Hematopoietic multipotent progenitor cell treated with erythropoietin and hydrocortisone succinate and interleukin-3 and kit ligand, for 4 days (in vitro differentiated cells): ENCODE measurements around the gene IMMP1L.
"Not testable (repeated sequence)": the region's sequence is repeated elsewhere in the genome, so short reads cannot be mapped to it uniquely, and the experiment has no call there.

Experiments
- DNase-seq: peaks from one replicate; pipeline ENCODE4 v3.0.0-alpha.2; 2015

Gene IMMP1L, protein sequence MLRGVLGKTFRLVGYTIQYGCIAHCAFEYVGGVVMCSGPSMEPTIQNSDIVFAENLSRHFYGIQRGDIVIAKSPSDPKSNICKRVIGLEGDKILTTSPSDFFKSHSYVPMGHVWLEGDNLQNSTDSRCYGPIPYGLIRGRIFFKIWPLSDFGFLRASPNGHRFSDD

DNA sequence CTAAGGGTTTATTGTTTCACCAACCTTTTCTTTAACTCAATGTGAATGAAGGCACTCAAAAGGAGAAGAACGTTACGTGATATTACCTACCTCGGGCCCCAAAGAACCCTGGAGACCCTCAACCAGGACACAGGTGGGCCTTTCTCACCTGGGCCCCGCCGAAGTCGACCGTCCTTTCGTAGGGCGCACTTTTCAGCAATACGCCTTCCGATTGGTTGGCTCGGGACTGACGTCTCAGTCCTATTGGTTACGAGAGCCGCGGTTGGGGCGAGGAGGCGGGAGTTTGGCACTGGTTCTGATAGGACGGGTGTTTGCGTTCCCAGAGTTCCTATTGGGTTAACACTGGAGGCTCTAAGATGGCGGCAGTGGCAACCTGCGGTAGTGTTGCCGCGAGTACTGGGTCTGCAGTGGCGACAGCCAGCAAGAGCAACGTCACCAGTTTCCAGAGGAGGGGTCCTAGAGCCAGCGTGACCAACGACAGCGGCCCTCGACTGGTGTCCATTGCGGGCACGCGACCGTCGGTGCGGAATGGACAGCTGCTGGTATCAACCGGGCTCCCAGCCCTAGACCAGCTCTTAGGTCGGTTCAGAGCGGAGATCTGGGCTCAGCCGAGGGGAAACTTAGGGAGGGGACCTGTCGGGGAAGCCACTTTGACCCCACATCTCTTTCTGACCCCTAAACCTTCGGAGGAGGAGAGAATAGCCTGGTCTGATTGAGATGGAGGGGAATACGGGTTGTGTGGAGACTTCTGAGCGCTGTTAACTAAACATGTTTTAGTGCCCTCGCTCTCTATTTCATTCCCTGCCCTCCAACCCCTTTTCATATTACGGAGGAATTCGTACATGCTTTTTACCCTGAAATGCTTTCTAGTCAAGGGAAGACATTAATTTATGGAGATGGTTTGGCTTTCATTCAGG lies at the start of gene IMMP1L, which contains the start of gene ELP4:
Gene IMMP1L (minus strand): TSS at position 194 of the 917 bp plus-strand sequence. CDS start 46,346 bp downstream, outside the sequence.
Gene ELP4 (plus strand): TSS at position 339 of the 917 bp plus-strand sequence. CDS start 18 bp downstream, at position 357.
- DNase-seq: peak; percentile 98

DNA sequence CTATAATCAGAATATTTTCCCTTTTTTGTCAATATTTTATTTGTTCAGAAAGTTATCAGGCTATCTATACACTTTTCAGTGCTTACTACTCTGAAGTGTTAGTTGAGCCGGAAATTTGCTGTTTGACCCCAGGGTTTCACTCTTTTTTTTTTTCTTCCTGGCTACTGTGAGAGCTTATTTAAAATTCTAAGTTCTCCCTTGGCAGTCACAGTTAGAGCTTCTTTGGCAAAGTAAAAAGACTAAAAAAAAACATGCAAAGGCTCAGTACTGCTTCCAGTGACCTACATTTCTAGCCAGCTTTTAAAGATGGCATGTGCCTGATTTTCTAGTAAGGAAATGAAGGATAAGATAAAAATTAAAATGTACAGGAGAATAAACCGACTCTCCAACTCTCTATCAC lies 48.6 kb upstream of the IMMP1L start:
- DNase-seq: no peak

DNA sequence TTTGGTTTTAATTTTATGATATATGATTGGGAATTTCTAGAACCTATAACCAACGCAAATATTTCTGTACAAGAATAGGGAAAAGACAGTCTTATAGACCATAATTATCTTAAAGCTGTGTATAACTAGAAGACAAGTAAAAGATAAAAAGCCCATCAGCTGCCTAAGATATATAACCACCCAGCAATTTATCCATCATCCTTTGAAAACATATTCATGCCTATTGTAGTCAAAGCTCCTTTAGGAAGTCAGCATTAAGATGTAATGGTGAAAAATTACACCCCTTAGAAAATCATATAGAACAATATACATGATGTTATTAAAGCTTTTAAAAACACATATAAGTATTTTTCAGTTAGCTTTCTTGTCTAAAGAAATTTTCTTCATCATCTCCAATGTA lies 46.5 kb upstream of the IMMP1L start:
- DNase-seq: no peak

DNA sequence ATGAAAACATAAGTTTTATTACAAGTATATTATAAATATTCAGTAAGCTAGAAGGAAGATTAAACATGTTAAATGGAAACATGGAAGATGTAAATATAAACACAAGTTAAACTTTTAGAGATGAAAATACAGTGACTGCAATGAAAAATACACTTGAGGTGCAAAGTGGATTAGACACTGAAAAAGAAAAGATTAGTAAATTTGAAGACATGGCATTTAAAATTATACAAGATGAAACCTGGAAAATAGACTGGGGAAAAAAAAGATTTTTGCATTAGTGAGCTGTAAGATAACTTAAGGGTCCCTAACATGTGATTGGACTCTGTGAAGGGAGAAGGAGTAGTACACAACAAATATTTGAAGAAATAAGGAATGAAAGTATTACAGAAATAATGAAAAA lies 33.4 kb upstream of the IMMP1L start:
- no peak for DNase-seq

DNA sequence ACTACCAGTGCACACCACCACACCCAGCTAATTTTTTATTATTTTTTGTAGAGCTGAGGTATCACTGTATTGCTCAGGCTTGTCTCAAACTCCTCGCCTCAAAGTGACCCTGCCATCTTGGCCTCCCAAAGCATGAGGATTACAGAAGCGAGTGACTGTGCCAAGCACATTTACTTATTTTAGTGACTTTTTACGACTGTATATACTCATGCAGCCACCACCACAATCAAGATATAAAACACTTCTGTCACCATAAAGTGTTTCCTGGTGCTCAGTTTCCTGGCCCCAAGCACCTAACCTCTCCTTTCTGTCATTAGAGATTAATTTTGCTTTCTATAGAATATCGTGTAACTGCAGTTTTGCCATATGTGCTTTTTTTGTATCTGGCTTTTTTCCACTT lies 26.1 kb upstream of the IMMP1L start:
- DNase-seq: no peak

DNA sequence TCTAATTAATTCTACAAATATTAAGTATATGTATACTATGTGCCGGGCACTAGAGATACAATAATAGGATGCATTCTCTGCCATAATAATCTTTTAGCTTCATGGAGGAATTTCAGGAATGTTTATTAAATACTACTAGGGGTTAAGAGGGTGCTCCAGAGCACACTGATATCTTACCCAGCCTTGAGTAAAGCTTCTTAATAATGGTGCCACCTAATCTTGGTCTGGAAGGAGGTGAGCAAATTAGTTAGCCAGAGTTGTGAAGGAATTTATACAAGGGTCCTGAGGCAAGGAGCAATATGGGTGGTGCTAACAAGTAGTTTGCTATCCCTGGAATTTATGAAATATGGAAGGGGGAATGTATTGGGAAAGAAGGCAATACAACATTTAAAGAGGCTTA lies 21.9 kb upstream of the IMMP1L start:
- DNase-seq: no peak

DNA sequence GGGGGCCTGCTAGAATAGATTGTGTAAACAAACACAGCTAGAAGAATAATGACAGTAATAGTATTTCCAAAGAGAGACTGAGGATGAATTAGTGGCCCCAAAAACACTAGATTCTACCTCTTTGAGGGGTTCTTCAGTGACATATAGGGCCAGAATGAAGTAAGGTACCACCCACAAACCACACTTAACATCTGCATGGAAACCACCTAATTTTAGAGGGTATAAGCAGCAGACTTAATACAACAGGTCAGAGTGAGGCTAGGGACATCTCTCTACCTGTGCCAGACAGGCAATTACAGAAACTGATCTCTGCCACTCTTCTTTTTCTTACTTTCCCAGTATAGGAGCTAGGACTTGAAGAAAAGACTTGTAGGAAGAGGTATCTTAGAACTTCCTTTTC lies 20.3 kb upstream of the IMMP1L start:
- no peak for DNase-seq

DNA sequence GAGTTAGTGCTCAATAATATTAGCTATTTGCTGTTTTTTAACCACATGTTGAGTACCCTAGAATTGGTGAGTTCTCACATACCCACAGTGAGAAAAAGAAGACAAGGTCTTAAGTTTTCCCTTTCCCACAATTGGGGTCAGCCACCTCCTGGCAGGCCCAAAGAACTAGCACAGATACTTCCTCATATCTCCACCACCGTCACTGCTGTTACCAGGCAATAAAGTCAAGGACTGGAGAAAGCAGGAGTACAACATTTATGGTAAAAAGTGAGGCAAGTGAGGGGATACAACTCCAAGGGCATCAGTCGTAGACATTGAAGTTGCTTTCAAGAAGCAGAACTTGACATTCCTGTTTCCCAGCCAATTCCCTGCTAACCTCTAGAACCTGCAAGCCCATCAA lies 19.8 kb upstream of the IMMP1L start:
- no peak for DNase-seq

DNA sequence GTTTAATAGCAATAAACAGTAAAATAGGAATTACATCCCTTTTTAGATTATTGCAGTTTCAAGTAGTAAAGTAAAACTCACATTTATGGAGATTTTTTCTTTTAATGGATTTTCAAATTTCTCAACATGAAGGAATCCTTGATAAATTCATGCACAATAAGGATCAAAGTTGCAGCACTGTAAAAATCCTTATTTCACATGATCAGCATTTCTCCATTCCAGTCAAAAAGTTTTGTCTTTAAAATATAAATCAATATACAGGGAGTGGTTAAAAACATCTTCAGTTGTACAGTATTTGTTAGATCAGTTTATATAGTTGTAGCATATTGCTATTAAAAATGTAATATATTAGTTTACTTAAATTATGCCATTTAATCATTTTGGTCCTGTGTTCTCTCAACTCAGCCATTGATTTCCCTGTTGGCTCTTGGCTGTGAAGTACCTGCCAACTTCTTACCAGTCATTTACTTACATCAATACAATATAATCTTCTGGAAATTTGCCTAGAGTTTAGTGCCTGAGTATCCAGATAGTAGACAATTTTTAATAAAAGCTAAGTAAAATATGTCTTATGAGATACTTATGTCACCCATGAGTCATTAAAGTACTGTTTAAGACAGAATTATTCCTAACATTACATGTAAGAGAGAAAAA lies 12.2 kb upstream of the IMMP1L start:
- DNase-seq: no peak

DNA sequence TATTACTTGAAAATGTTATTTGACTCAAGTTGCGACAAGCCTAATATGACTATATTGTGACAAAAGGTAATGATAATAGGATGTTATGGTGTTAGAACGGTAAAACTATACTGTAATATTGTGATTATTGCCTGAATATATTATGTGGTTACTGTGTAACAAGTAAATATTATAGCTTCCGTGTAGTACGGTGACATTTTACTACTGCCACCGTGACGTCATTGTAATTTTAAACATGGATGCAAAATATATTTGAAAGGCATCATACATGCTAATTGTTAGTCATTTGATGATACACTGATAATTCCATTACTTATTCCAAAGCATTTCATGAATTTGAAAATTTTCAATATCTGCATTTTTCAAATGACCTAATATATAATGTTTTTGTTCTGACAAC lies 2.7 kb upstream of the IMMP1L start:
- DNase-seq: no peak

DNA sequence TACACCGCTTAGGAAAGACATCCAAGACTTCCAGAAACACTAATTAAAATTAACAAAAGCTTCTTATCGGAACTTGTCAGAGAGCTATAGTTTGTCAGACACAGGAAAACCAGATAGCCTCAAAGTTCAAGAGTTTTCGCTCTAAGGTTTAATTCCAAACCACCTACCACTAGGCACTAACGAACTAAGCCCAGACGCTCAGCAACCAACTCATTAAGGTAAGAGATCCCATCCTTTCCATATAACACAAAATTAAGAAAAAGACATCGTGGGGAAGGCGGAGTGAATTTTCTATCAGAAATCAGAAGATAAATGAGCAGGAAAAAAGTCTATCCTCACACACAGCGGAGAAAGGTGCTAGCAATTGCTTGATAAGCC lies 382 bp downstream of the IMMP1L start:
- peak; percentile 42 for DNase-seq

DNA sequence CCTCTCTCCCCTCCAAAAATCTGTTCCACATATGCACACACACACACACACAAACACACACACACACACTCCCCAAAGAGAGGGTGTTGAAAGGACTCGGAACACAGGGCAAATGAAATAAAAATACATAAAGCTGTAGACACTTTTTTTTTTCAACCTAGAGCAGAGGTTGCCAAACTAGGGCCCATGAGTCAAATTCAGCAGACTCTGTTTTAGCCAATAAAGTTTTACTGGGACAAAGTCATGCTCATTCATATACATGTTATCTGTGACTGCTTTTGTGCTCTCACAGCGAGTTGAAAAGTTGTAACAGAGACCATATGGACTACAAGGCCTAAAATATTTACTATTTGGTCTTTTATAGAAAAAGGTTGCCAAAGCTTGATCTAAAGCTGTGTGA lies 8.9 kb downstream of the IMMP1L start:
- DNase-seq: no peak

DNA sequence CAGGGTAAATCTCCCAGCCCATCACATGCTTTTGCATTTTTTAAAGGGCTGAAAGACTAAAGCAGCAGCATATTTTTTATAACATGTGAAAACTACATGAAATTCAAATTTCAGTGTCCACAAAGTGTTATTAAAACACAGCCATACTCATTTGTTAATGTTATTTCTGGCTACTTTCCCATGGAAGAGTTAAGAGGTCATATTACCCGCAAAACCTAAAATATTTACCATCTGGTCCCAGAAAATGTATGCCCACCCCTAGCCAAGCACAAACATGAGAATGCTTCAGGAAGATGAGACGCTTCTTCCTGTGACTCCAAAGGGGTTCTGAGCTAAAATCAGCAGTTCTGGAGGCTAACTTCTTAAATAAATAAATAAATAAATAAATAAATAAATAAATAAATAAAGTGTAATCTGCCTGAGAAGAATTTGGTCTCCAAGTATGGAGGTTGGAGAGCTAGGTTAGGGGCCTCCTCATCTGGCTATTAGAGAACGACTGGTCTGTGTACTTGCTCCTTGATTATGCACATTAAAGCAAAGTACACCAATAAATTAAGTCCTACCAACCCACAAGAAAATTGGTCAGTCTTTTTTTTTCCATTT lies 9.7 kb downstream of the IMMP1L start:
- DNase-seq: no peak

DNA sequence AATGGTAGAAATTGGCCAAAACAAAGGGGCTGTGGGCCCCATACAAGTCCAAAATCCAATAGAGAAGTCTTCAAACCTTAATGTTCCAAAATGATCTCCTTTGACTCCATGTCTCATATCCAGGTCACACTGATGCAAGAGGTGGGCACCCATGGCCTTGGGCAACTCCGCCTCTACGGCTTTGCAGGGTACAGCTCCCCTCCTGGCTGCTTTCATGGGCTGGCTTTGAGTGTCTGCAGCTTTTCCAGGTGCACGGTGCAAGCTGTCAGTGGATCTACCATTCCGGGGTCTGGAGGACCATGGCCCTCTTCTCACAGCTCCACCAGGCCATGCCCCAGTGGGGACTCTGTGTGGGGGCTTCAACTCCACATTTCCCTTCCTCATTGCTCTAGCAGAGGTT lies 15.7 kb downstream of the IMMP1L start:
- not testable (repeated sequence) for DNase-seq

DNA sequence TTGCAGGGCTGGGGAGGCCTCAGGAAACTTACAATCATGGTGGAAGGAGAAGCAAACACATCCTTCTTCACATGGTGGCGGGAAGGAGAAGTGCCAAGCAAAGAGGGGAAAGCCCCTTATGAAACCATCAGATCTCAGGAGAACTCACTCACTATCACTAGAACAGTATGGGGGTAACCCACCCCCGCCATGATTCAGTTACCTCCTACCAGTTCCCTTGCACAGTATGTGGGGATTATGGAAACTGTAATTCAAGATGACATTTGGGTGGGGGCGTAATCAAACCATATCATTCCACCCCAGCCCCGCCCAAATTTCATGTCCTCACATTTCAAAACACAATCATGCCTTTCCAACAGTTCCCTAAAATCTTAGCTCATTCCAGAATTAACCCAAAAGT lies 16.2 kb downstream of the IMMP1L start:
- no peak for DNase-seq

DNA sequence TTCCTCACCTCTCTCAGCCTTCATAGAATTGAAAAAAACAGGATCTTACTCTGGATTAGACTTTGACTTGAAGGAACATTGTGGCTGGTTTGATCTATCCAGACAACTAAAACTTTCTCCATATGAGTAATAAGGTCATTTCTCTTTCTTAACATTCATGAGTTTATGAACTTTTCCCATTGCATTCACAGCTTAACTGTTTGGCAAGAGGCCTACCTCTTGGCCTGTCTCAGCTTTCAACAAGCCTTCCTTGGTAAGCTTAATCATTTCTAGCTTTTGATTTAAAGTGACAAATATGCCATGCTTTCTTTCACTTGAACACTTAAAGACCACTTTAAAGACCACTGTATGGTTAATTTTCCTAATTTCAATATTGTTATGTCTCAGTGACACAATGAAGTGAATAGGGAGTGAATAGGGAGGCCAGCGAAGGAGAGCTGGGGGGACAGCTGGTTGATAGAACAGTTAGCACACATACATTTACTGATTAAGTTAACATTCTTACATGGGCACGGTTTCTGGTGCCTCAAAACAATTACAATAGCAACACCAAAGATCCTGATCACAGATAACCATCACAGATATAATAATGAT lies 17.0 kb downstream of the IMMP1L start:
- DNase-seq: no peak

DNA sequence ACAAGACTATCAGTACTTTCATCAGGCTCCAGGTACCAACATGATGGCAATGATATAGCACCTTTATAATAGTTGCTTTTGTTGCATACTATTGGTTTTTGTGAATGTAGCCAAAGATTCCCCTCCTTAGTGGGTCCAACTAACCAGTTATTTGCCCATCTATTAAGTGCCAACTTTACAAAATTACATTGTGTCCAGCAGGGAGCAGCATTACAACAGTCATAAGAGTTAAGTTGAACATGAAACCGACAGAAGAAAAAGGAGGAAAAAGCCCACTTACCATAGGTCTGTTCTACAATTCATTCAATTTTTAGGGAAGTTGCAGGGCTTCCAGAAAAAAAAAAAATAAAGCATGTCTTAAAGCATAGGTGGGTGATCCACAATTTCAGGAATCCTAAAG lies 21.6 kb downstream of the IMMP1L start:
- DNase-seq: peak; percentile 77

DNA sequence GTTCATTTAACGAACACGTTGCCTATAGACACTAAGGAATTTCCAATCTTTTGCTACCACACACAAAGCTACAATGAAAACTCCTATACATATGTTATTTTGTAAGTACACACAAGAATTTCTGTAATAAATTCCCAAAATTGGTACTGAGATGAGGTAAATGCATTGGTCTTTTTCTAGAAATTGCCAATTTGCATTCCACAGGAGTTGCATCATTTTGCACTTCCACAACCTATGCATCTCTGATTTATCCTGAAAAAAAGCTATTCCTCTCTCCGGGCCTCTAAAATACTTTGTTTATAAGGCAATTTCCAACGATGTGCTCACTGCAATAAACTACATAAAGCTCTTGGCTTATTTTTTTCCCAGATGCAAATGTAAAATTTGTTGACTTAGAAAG lies 24.9 kb downstream of the IMMP1L start:
- DNase-seq: no peak

DNA sequence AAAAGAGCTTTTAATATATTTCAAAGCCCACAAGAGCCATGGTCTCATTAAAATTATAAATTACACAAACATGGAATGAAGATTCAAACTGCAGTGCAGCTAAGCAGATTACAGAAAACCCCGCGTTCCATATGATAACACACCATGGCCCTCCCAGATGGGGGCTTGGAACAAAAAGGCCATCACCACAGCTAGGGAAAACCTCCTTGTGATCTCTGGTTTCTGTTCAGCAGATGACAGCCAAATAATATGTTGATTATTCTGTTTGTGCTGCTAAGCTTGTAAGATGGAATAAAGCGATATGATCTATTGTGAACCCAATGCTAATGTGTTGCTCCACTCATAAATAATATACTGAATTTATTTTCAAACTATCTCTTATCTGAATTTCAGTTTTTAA lies 28.5 kb downstream of the IMMP1L start:
- DNase-seq: no peak

DNA sequence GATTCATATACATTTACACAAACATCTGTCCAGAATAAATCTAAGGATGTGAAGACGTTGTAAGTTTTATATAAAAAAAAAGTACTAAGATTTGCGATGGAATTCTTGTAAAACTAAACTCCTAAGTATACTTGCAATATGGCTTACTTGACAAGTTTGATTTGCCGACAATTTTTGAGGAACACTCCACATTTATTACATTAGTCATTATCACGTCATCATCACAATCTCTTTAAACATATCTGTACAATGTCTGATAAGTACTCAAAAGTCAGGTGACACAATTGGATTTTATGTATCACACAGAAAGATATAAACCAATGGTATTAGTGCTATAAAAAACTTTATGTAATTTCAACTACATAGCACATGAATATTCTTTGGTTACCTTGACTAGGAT lies 30.4 kb downstream of the IMMP1L start:
- DNase-seq: no peak

DNA sequence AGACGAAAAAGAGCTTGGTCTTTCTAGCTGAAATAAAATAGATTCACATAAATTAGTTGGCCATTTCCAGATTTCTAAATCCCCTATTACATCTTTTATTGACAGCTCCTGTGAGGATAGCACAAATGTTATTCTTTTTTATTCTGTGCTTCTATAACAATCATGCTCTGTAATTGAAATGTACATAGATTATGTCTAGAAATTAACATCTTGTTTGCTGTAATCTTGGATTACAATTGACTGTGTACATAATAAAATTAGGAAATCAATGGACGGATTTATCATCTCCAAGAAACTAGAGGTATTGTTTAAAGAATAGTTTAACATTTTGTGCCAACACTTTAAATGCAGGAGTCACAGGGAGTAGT lies 31.2 kb downstream of the IMMP1L start:
- no peak for DNase-seq

DNA sequence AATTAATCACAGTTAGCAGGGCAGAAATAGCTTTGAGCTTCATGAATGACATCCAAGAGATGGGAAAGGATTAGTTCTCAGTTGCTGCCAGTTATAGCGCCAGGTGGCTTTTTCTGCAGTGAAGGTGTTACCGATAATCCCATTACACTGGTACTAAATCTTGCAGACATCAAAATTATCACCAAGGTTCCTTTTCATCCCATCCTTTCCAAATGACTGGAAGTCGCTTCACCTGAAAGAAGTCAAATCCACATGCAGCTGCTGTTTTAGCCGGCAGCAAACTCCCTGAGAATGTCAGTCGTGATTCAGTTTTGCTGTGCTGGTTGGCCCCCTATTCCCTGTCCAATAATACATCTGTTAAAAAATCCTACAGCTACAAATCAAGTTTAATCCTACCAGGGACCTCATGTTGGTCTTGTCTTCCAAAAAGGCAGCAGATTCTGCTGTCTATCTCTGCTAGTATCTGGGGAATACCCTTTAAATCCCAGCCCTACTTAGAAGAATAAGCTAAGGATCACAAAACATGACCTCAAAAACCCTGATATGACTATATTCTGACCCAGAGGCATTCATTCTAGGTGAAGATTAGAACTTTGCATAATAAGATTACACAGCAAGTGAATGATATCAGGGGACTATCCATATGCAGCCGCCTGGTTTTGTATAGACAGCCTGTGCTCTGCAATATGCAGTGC lies 31.7 kb downstream of the IMMP1L start:
- DNase-seq: no peak

DNA sequence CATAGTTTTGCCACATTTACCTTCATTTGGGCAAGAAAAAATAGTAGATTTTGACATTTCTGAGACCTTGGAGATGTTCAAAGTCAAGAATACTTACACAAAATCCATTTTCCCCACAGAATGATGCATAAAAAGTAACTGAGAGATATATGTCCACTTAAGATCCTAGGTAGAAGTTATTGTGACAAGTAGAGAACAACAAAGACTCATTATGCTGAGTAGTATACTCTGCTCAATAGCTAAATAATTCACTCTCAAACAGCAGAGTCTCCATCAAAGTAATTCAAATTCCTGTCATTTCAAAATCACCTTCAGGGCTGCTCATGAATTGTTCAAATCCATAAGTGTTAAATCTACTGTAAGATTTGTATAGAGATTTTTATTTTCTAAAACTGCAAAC lies 35.3 kb downstream of the IMMP1L start:
- DNase-seq: no peak
